Heart right ventricle (tissue), 16 donors: Measurements from ENCODE around the gene MIDN. TPM values are rescaled to one million over a fixed set of nuclear protein-coding genes. Genes with fewer than 3 reads are reported as not detected.

Experiments used
- ATAC-seq, 8 donors: fragments of 200-7000 bp; cut with Tn5 transposase; one replicate each; pipeline ENCODE4 v1.9.1; 2020; ENCODE audit warnings: mild to moderate bottlenecking in 8 of 8, moderate library complexity in 8 of 8, moderate number of reproducible peaks in 1 of 8
- DNase-seq, 2 donors: peaks; one replicate each; pipeline ENCODE4 v3.0.0-alpha.2; 2020
- H3K27ac ChIP-seq, 10 donors: fragments of 200-600 bp; sonication (generic) in 2 of 10; one replicate each; pipeline versions ENCODE4 v1.5.0 to v1.8.0; 2020 to 2022; ENCODE audit warnings: mild to moderate bottlenecking in 3 of 10
- H3K27me3 ChIP-seq, 7 donors: fragments of 200-600 bp; one replicate each; pipeline ENCODE4 v1.8.0; 2021 to 2022; ENCODE audit warnings: mild to moderate bottlenecking in 2 of 7
- H3K36me3 ChIP-seq, 9 donors: fragments of 200-600 bp; sonication (generic) in 1 of 9; one replicate each; pipeline versions ENCODE4 v1.5.0 to v1.8.0; 2020 to 2022; ENCODE audit warnings: mild to moderate bottlenecking in 2 of 9
- H3K4me1 ChIP-seq, 9 donors: fragments of 200-600 bp; sonication (generic) in 1 of 9; one replicate each; pipeline versions ENCODE4 v1.5.0 to v1.8.0; 2020 to 2022; ENCODE audit warnings: mild to moderate bottlenecking in 4 of 9
- H3K4me3 ChIP-seq, 10 donors: fragments of 200-600 bp; sonication (generic) in 2 of 10; one replicate each; pipeline versions ENCODE4 v1.5.0 to v1.8.0; 2020 to 2022; ENCODE audit warnings: mild to moderate bottlenecking in 7 of 10, moderate library complexity in 2 of 10
- H3K9me3 ChIP-seq, 11 donors: fragments of 200-600 bp in 10 of 11; sonication (generic) in 2 of 11; one replicate each; pipeline versions ENCODE4 v1.5.0 to v1.8.0; 2013 to 2022; ENCODE audit warnings: mild to moderate bottlenecking in 2 of 11, control low read depth in 1 of 11, moderate library complexity in 1 of 11
- CTCF ChIP-seq, 9 donors: fragments of 200-600 bp; sonication (generic) in 2 of 9; IDR thresholded peaks; one replicate each; pipeline versions ENCODE4 v1.5.0 to v1.8.0; 2021 to 2022; ENCODE audit warnings: antibody characterized with exemption in 9 of 9, mild to moderate bottlenecking in 5 of 9, moderate library complexity in 1 of 9
- WGBS, 2 donors: extraction: QIAGEN DNeasy Blood & Tissue Kit; methylation state at CpG; one replicate each; pipeline ENCODE4 v1.1.7; 2013; ENCODE audit warnings: inconsistent platforms in 1 of 2; 5-methylcytosine and 5-hydroxymethylcytosine counted together
- intact Hi-C, 10 donors: fragments of 100-400 bp; cut with DNase I; formaldehyde crosslinking; loops; one replicate each; pipeline versions ENCODE4 v1.11.1 to v1.14.2; 2022
- polyA plus RNA-seq, 2 donors: library from polyadenylated mRNA; stranded (reverse); fragments of 200-250 nt; gene quantifications; one replicate each; pipeline ENCODE4 v1.2.3, GENCODE V29; 2013
- total RNA-seq, 10 donors: library from RNA; stranded (reverse); fragmentation: NEBNext Ultra II Directional in 3 of 10; extraction: Animal tissue kit (Norgen Biotek cat#: 25700) in 3 of 10; gene quantifications; one replicate each; pipeline versions ENCODE4 v1.2.1 to v1.2.4, GENCODE V29; 2021 to 2023
- donor health status: Arrhythmogenic right ventricular cardiomyopathy.
- donor health status: ischemic (EF 13 %, LVEDD 7.1; RV severe dilation, severe dysfunction).
- donor health status: healthy with polysubstance abuse.
- donor health status: DM: no; HTN: yes; CAD: no.
- donor health status: DM: no; HTN: no; CAD: no.
- donor health status: ischemic (EF 25% LVEDD 6.9; RV normal size, moderate dysfunction).
- donor health status: ischemic (EF 25% LVEDD 5.7; RV mildly dilated, moderate dysfunction).
- donor health status: healthy.
- donor health status: DM: yes; HTN: yes; CAD: no.
- donor health status: Ischemic cardiomyopathy.
- donor health status: ischemic (EF 35%, LVEDD 5.7; RV mildly dilated, moderate dysfunction).
- donor health status: nonischemic (EF 11% LVEDD 7.7; RV severe dilation, severe dysfunction).
- donor health status: DM: yes; HTN: yes; CAD: no.
- donor health status: PGD.
- donor health status: ischemic (EF 29% LVEDD 5.4; RV normal size, mild dysfunction).
- donor health status: nonischemic (EF 23%, LVEDD 6.1; RV moderate dilation, normal function).

Gene MIDN
- total and polyA plus RNA-seq, 12 donors, result 22.7 to 236 (median 63.7) TPM

- Histone ChIP-seq H3K27ac (peak overlapping the region in 9 of 10 donors; percentile 95 to 100 (median 100)), H3K27me3 (peaks cover 0 to 22% (median 0%) of the 10 kb centered on the region in 7 donors), H3K36me3 (peaks cover 0 to 8% (median 0%) of the 10 kb centered on the region in 9 donors), H3K4me1 (peaks cover 38 to 78% (median 70%) of the 10 kb centered on the region in 9 donors), H3K4me3 (peak overlapping the region in 9 of 10 donors; percentile 75 to 93 (median 88)), H3K9me3 (no peaks in the 10 kb centered on the region)
- TF ChIP-seq CTCF (IDR thresholded peaks at IDR 0.05), result no peak
- 61 to 64% methylated on average over 15 of the region's 15 CpGs for WGBS, 2 donors
- DNase-seq, result no peak
- intact Hi-C loops, result loop anchor here in 5 of 10 donors (1.0 to 10.0 kb wide), 5 partner anchors 20 to 316 kb away; partner anchors contain the start of genes ARID3A (in 2 of the 5) and GPX4 (in 1 of the 5)
- no peak for ATAC-seq
Observed at GRCh38 chr19:1240925-1241324, 7.5 kb upstream of the MIDN start.

DNA sequence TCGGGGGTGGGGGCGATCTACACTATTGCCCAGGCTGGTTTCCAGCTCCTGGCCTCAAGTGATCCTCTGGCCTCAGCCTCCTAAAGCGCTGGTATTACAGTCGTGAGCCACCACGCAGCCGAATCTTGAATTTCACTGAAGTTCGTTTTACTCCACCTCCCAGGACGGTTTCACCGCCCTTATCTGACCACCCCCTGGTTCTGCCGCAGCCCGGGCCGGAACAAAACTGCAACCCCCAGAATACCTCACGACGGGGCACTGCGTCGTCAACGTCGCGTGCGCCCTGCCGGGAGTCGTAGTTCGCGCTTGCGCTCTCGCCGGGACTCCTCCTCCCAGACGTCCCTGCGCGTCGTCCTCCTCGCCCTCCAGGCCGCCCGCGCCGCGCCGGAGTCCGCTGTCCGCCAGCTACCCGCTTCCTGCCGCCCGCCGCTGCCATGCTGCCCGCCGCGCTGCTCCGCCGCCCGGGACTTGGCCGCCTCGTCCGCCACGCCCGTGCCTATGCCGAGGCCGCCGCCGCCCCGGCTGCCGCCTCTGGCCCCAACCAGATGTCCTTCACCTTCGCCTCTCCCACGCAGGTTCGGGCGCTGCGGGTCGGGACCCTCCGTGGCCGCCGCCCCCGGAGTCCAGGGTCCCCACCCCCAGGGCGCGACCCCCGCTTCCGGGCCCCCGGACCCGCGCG lies 6.8 kb upstream of the MIDN start, which contains the start of gene ATP5F1D:
Gene ATP5F1D, plus strand, starts transcription at position 335 of the 679 bp plus-strand sequence. Its CDS starts 100 bp downstream, at position 435.
- peaks cover 0 to 8% (median 0%) of the 10 kb centered on the region in 9 donors for H3K36me3 ChIP-seq
- H3K4me3 ChIP-seq, result peak within 1 kb of the TSS; percentile 63 to 93 (median 86)
- peaks cover 0 to 16% (median 0%) of the 10 kb centered on the region in 7 donors for H3K27me3 ChIP-seq
- ATAC-seq (peak; percentile 31 to 77 (median 62)), DNase-seq (peak; percentile 94 to 96)
- intact Hi-C loops, result loop anchor here in 6 of 10 donors (2.0 to 10.0 kb wide), 5 partner anchors 21 to 317 kb away; partner anchors contain the start of genes ARID3A (in 2 of the 6) and GPX4 (in 1 of the 6)
- whole genome bisulfite sequencing, 2 donors, result 1% methylated on average over 59 to 77 of the region's 79 CpGs
- TF ChIP-seq CTCF (IDR thresholded peaks at IDR 0.05), result peak in 1 of 9 donors; percentile 12
- peak within 1 kb of the TSS; percentile 95 to 100 (median 100) for H3K27ac ChIP-seq
- peaks cover 42 to 84% (median 76%) of the 10 kb centered on the region in 9 donors for H3K4me1 ChIP-seq
- no peaks in the 10 kb centered on the region for H3K9me3 ChIP-seq

- peak; percentile 94 to 98 (median 96) for TF ChIP-seq CTCF (IDR thresholded peaks at IDR 0.05)
- 30 to 31% methylated on average over 33 of the region's 33 CpGs for WGBS, 2 donors
- peak overlapping the region in 7 of 10 donors; percentile 75 to 92 (median 88) for H3K4me3 ChIP-seq
- no peaks in the 10 kb centered on the region for H3K9me3 ChIP-seq
- peak overlapping the region; percentile 85 to 100 (median 100) for H3K27ac ChIP-seq
- intact Hi-C loops, result loop anchor here in 8 of 10 donors (1.0 to 10.0 kb wide), 6 partner anchors 22 to 319 kb away; partner anchors contain the start of genes ARID3A (in 2 of the 8) and GPX4 (in 1 of the 8)
- peaks cover 0 to 8% (median 0%) of the 10 kb centered on the region in 9 donors for H3K36me3 ChIP-seq
- DNase-seq (peak; percentile 89 to 90), ATAC-seq (peak; percentile 25 to 59 (median 50))
- H3K4me1 ChIP-seq, result peaks cover 44 to 85% (median 80%) of the 10 kb centered on the region in 9 donors
- no peaks in the 10 kb centered on the region for H3K27me3 ChIP-seq
Observed at GRCh38 chr19:1243768-1244692, 4.4 kb upstream of the MIDN start.
